HCT116 (cell line): ENCODE measurements around the gene ADCY6.

ENCODE experiments used
- CEBPB ChIP-seq: IDR thresholded peaks from 2 replicates; pipeline ENCODE4 v1.6.1; 2012; ENCODE audit warnings: low read depth
- RAD21 ChIP-seq: IDR thresholded peaks from 2 replicates; pipeline ENCODE4 v1.6.1; 2012; ENCODE audit warnings: low read depth, mild to moderate bottlenecking
- TF ChIP-seq, protein P1 (sequence below), 3 experiments: fragments of 200-600 bp in 1 of 3; sonication (generic) in 1 of 3; IDR thresholded peaks in 2 of 3; conservative IDR thresholded peaks in 1 of 3; 2 replicates each; pipeline ENCODE4 v1.5.1; 2012 to 2017; ENCODE audit warnings: low read depth in 2 of 3, low read length in 2 of 3, antibody characterized with exemption in 1 of 3, borderline replicate concordance in 1 of 3, control low read depth in 1 of 3, mild to moderate bottlenecking in 1 of 3, mixed read lengths in 1 of 3, mixed run types in 1 of 3, moderate library complexity in 1 of 3; ENCODE audit not compliant: insufficient read depth in 1 of 3

DNA sequence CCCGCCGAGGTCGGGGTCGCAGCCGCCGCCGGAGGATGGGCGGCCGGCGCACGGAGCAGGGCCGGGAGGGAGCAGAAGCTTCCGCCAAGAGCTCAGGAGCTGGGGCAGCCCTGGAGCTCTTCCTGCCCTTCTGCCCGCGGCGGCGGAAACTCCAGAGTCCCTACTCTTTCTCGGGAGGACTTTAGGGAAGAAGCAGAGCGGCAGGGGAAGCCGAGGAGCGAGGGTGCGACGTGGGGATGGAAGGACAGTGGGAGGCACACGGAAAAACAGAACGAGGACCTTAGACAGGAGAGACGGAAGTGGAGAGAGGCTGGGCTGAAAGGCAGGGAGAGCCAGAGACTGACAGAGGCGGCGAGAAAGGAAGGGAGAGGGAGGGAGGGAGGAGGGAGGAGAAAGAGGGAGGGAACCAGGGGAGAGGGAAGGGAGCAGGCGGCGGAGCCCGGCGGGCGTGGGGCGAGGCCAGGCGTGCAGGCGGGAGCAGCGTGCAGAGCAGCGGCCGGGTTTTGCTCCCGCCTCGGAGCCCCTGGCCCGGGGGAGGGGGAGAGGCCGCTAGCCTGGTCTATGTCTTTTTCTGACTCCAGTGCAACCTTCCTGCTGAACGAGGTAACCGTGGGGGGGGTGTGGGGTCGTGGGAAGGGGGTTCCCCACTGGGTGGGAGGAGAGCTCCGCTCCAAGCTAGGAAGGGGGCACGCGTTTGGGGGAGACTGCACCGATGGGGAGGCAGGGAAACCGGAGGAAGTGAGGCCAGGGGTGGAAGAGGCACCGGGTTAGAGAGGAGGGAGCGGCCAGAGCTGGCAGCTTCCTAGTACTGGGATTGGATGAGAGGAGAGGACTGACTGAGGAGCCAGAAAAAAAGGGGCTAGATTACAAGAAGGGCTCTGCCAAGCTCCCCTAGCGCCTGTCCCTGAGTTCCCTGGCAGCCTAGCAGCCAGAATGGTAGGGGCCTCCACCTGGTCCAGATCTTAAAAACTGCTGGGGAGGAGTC lies 26.5 kb upstream of the ADCY6 start:
- TF ChIP-seq, protein P1, sequence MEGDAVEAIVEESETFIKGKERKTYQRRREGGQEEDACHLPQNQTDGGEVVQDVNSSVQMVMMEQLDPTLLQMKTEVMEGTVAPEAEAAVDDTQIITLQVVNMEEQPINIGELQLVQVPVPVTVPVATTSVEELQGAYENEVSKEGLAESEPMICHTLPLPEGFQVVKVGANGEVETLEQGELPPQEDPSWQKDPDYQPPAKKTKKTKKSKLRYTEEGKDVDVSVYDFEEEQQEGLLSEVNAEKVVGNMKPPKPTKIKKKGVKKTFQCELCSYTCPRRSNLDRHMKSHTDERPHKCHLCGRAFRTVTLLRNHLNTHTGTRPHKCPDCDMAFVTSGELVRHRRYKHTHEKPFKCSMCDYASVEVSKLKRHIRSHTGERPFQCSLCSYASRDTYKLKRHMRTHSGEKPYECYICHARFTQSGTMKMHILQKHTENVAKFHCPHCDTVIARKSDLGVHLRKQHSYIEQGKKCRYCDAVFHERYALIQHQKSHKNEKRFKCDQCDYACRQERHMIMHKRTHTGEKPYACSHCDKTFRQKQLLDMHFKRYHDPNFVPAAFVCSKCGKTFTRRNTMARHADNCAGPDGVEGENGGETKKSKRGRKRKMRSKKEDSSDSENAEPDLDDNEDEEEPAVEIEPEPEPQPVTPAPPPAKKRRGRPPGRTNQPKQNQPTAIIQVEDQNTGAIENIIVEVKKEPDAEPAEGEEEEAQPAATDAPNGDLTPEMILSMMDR (IDR thresholded peaks at IDR 0.05 in 2 of 3, conservative IDR thresholded peaks at IDR 0.05 in 1 of 3; ENCODE audit: borderline replicate concordance in 1 of 3, insufficient read depth in 1 of 3, low read depth in 2 of 3, low read length in 2 of 3), result no peak
- TF ChIP-seq RAD21 (no peak), CEBPB (no peak)
